A549 (cell line): Measurements from ENCODE around the gene RAPGEF2. TPM values are rescaled to one million over a fixed set of nuclear protein-coding genes. Genes with fewer than 3 reads are reported as not detected.

Source experiments
- ATAC-seq, 2 experiments: fragments of 200-7000 bp in 1 of 2; fragments of >200 bp in 1 of 2; cut with Nextera tagmentation in 1 of 2; cut with Tn5 transposase in 1 of 2; 3 replicates each; pipeline versions ENCODE4 v1.8.0 to v1.9.1; 2018 to 2020; ENCODE audit warnings: mild to moderate bottlenecking in 1 of 2, moderate library complexity in 1 of 2
- CTCF ChIA-PET: fragments of 300-600 bp; sonication (Branson Sonifier 250); formaldehyde crosslinking; extraction: SDS; loops from one replicate; lab custom pipeline; 2021; ENCODE audit warnings: antibody characterized with exemption, inconsistent platforms; lab: Yijun Ruan, JAX
- POLR2A ChIA-PET: fragments of 350-600 bp; formaldehyde crosslinking; extraction: SDS; loops from one replicate; lab custom pipeline; 2021; ENCODE audit warnings: antibody characterized with exemption, inconsistent platforms; lab: Yijun Ruan, JAX
- DNase-seq, 2 experiments: peaks; one replicate each; pipeline versions ENCODE4 v3.0.0 to v3.0.0-alpha.2; 2011 to 2016; ENCODE audit warnings: low read depth in 1 of 2, low spot score in 1 of 2
- FAIRE-seq: peaks from 2 replicates; lab custom pipeline; 2011; peaks lifted over from hg19 to GRCh38; lab: Jason Lieb, UNC
- H3K27ac ChIP-seq, 2 experiments: fragments of >200 bp; sonication (Bioruptor Twin); formaldehyde crosslinking; 3 replicates each; pipeline ENCODE4 v1.5.1; 2016 to 2017
- H3K4me1 ChIP-seq: fragments of >200 bp; sonication (Bioruptor Twin); formaldehyde crosslinking; 3 replicates; pipeline ENCODE4 v1.6.1; 2016
- H3K4me2 ChIP-seq: fragments of >200 bp; sonication (Bioruptor Twin); formaldehyde crosslinking; 3 replicates; pipeline ENCODE4 v1.6.1; 2016
- H3K4me3 ChIP-seq: fragments of >200 bp; sonication (Bioruptor Twin); formaldehyde crosslinking; 3 replicates; pipeline ENCODE4 v1.5.1; 2016
- H3K9me3 ChIP-seq: fragments of >200 bp; sonication (Bioruptor Twin); formaldehyde crosslinking; 3 replicates; pipeline ENCODE4 v1.6.1; 2016
- CEBPB ChIP-seq, 2 experiments: fragments of >200 bp in 1 of 2; sonication (Bioruptor Twin) in 1 of 2; formaldehyde crosslinking in 1 of 2; IDR thresholded peaks; 2 replicates each; pipeline ENCODE4 v1.6.1; 2012 to 2016
- EP300 ChIP-seq, 2 experiments: fragments of >200 bp; sonication (Bioruptor Twin); formaldehyde crosslinking; IDR thresholded peaks; 2 replicates in 1 of 2; 3 replicates in 1 of 2; pipeline ENCODE4 v1.6.1; 2016 to 2017
- ESRRA ChIP-seq: fragments of 150-350 bp; IDR thresholded peaks from 2 replicates; pipeline ENCODE4 v1.6.1; 2014; ENCODE audit warnings: mild to moderate bottlenecking, low read length, borderline replicate concordance
- FOXS1 ChIP-seq: fragments of 250-450 bp; sonication (Bioruptor Pico); IDR thresholded peaks from 2 replicates; pipeline ENCODE4 v1.5.0; 2020; ENCODE audit warnings: mild to moderate bottlenecking, moderate library complexity
- HES2 ChIP-seq: fragments of >200 bp; sonication (Bioruptor Twin); formaldehyde crosslinking; IDR thresholded peaks from 2 replicates; pipeline ENCODE4 v1.6.1; 2016
- HMGXB4 ChIP-seq: fragments of 250-450 bp; sonication (Bioruptor Pico); IDR thresholded peaks from 2 replicates; pipeline ENCODE4 v1.5.0; 2021; ENCODE audit warnings: mild to moderate bottlenecking, moderate library complexity, borderline replicate concordance
- HOXB13 ChIP-seq: fragments of 250-450 bp; sonication (Bioruptor Pico); IDR thresholded peaks from 2 replicates; pipeline ENCODE4 v1.5.0; 2020; ENCODE audit warnings: low read depth, mild to moderate bottlenecking, moderate library complexity
- KDM5A ChIP-seq: fragments of 200-600 bp; sonication (generic); IDR thresholded peaks from 2 replicates; pipeline ENCODE4 v1.6.1; 2016; ENCODE audit warnings: antibody characterized with exemption, mild to moderate bottlenecking
- MAFK ChIP-seq: fragments of 450-650 bp; IDR thresholded peaks from 2 replicates; pipeline ENCODE4 v1.6.1; 2014; ENCODE audit not compliant: partially characterized antibody
- MAZ ChIP-seq: fragments of 150-350 bp; IDR thresholded peaks from 2 replicates; pipeline ENCODE4 v1.6.1; 2014; ENCODE audit warnings: antibody characterized with exemption, low read depth, low read length, borderline replicate concordance
- NPAS2 ChIP-seq: fragments of 250-450 bp; sonication (Bioruptor Pico); IDR thresholded peaks from 2 replicates; pipeline ENCODE4 v1.8.0; 2022; ENCODE audit warnings: mild to moderate bottlenecking, moderate library complexity, borderline replicate concordance
- NR3C1 ChIP-seq: fragments of >200 bp; sonication (Bioruptor Twin); formaldehyde crosslinking; IDR thresholded peaks from 3 replicates; pipeline ENCODE4 v1.6.1; 2017
- PBX3 ChIP-seq: IDR thresholded peaks from 2 replicates; pipeline ENCODE4 v1.6.1; 2012
- SMC3 ChIP-seq: fragments of >200 bp; sonication (Bioruptor Twin); formaldehyde crosslinking; IDR thresholded peaks from 3 replicates; pipeline ENCODE4 v1.6.1; 2018; ENCODE audit warnings: inconsistent platforms
- ZNF302 ChIP-seq: fragments of 250-450 bp; sonication (Bioruptor Pico); IDR thresholded peaks from 2 replicates; pipeline ENCODE4 v1.9.0; 2021; ENCODE audit warnings: inconsistent platforms, mild to moderate bottlenecking, moderate library complexity
- WGBS: methylation state at CpG from one replicate; pipeline ENCODE4 v1.1.6; 2017; ENCODE audit errors: missing lambda C conversion rate; 5-methylcytosine and 5-hydroxymethylcytosine counted together
- polyA plus RNA-seq, 4 experiments: library from polyadenylated mRNA; depleted of rRNA in 3 of 4; stranded (reverse); fragments of >200 nt; fragmentation: RNase III in 1 of 4; extraction: RNeasy Plus Mini Kit Qiagen cat#74134 plus additional on column Dnase treatment in 1 of 4; gene quantifications; 2 replicates in 3 of 4; 3 replicates in 1 of 4; pipeline ENCODE4 v1.2.3, GENCODE V29; 2011 to 2017
- TF ChIP-seq, protein P1 (sequence below): fragments of >200 bp; sonication (Bioruptor Twin); formaldehyde crosslinking; IDR thresholded peaks from 3 replicates; pipeline ENCODE4 v1.5.1; 2016

Gene RAPGEF2
- polyA plus RNA-seq, 2 of the 4 experiments (the other 2 are of a cell fraction), result 10.7 to 31.8 TPM

DNA sequence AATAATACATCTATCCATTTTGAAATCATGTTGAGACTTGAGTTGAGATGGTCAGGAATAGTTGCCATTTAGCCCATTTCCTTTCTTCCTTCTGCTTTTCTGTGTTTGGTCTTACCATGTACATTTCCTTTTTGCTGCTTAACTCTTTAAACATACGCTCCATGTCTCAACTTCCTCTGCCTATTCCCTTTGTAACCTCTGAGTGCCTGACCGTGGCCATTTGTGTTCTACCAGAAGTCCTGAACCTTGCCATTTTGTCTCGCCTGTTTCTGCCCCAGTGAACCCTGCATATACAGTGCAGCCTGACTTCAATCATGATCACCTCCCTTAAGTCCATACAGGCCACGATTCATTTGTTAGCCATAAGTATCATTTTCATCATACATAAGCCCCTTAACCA, 169.0 kb downstream of the RAPGEF2 start (continued):
- TF ChIP-seq HOXB13, result no peak

GRCh38 chr4:159272273-159273140, 169.6 kb downstream of the RAPGEF2 start:
- DNase-seq, result no peak
- 0 out of 3 replicates have a peak overlapping the region, but pooled peaks have one; percentile 14 for H3K4me2 ChIP-seq
- TF ChIP-seq SMC3 (no peak), KDM5A (no peak), NR3C1 (no peak), PBX3 (no peak)
- no peaks in the 10 kb centered on the region for H3K9me3 ChIP-seq
- H3K4me3 ChIP-seq, result no peak overlapping the region
- ChIA-PET POLR2A (no interaction called here), CTCF (no interaction called here)
- H3K27ac ChIP-seq, result no peak overlapping the region
- no peak for FAIRE-seq
- H3K4me1 ChIP-seq, result peaks cover 22% of the 10 kb centered on the region
- ATAC-seq, result no peak

- DNase-seq, result no peak
- ChIA-PET CTCF (no interaction called here), POLR2A (no interaction called here)
- Histone ChIP-seq H3K4me3 (no peak overlapping the region), H3K27ac (no peak overlapping the region), H3K4me1 (peaks cover 22% of the 10 kb centered on the region), H3K4me2 (0 out of 3 replicates have a peak overlapping the region, but pooled peaks have one; percentile 14), H3K9me3 (no peaks in the 10 kb centered on the region)
- TF ChIP-seq HES2, result no peak
- TF ChIP-seq NR3C1, result no peak
- TF ChIP-seq EP300 (IDR thresholded peaks at IDR 0.05), result no peak
- no peak for TF ChIP-seq MAFK
- TF ChIP-seq CEBPB (IDR thresholded peaks at IDR 0.05), result no peak
- TF ChIP-seq, protein P1, sequence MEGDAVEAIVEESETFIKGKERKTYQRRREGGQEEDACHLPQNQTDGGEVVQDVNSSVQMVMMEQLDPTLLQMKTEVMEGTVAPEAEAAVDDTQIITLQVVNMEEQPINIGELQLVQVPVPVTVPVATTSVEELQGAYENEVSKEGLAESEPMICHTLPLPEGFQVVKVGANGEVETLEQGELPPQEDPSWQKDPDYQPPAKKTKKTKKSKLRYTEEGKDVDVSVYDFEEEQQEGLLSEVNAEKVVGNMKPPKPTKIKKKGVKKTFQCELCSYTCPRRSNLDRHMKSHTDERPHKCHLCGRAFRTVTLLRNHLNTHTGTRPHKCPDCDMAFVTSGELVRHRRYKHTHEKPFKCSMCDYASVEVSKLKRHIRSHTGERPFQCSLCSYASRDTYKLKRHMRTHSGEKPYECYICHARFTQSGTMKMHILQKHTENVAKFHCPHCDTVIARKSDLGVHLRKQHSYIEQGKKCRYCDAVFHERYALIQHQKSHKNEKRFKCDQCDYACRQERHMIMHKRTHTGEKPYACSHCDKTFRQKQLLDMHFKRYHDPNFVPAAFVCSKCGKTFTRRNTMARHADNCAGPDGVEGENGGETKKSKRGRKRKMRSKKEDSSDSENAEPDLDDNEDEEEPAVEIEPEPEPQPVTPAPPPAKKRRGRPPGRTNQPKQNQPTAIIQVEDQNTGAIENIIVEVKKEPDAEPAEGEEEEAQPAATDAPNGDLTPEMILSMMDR, result no peak
- no peak for TF ChIP-seq ZNF302 (CRISPR knock-in tag)
- TF ChIP-seq NPAS2 (CRISPR knock-in tag), result no peak
- no peak for FAIRE-seq
- ATAC-seq, result no peak
These were observed 170.2 kb downstream of the RAPGEF2 start for GRCh38 chr4:159273141-159273438.

DNA sequence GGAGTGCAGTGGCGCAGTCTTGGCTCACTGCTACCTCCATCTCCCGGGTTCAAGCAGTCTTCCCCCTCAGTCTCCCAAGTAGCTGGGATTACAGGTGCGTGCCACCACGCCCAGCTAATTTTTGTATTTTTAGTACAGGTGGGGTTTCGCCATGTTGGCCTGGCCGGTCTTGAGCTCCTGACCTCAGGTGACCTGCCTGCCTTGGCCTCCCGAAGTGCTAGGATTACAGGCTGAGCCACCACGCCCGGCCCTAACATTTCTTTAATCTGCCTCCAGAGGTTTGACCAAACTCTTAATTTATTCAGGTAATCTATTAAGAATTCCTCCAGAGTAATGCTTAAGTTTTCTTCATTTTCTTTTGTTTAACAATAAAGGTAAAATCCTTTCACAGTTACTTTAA, 171.0 kb downstream of the RAPGEF2 start:
- ATAC-seq (no peak), DNase-seq (no peak), FAIRE-seq (no peak)
- CTCF ChIA-PET, result interaction anchor here (0.6 kb wide), 1 partner anchor 1134 kb away, joined by 3 read pairs; no protein-coding TSS in a partner anchor
- H3K27ac ChIP-seq, result peak overlapping the region in 1 of 2 experiments; percentile 55; a peak in 2 of 6 replicates
- WGBS, result 82% methylated on average over 9 of the region's 9 CpGs
- no peak overlapping the region for H3K4me3 ChIP-seq
- H3K4me1 ChIP-seq, result peaks cover 22% of the 10 kb centered on the region
- TF ChIP-seq FOXS1 (CRISPR knock-in tag) (no peak), MAZ (no peak), HMGXB4 (CRISPR knock-in tag) (no peak), ESRRA (no peak), NR3C1 (no peak)
- POLR2A ChIA-PET, result no interaction called here
- H3K4me2 ChIP-seq, result no peak overlapping the region; the same call in 2 of the 3 replicates
- no peaks in the 10 kb centered on the region for H3K9me3 ChIP-seq
